T-cell (primary cell): ENCODE results near the gene TEDC2. TPM values are rescaled to one million over a fixed set of nuclear protein-coding genes. Genes with fewer than 3 reads are reported as not detected.

Source experiments
- ATAC-seq, 4 experiments: fragments of 200-7000 bp in 3 of 4; fragments of 150-1000 bp in 1 of 4; cut with Tn5 transposase; replicated peaks in 1 of 4; 1 replicate in 3 of 4; 2 replicates in 1 of 4; pipeline ENCODE4 v1.10.0; 2021; ENCODE audit warnings: moderate library complexity in 3 of 4, mild to moderate bottlenecking in 2 of 4, moderate number of reproducible peaks in 1 of 4
- CTCF ChIA-PET, 2 donors: fragments of 300-600 bp; sonication (Branson Sonifier 250); formaldehyde crosslinking; loops; one replicate each; lab custom pipeline; 2022; ENCODE audit warnings: antibody characterized with exemption in 2 of 2; lab: Charles Lee
- POLR2A ChIA-PET, 2 donors: fragments of 300-600 bp; sonication (Branson Sonifier 250); formaldehyde crosslinking; loops; one replicate each; lab custom pipeline; 2022; ENCODE audit warnings: antibody characterized with exemption in 2 of 2; lab: Charles Lee
- DNase-seq, 35 experiments: peaks; one replicate each; pipeline versions ENCODE4 v3.0.0 to v3.0.0-alpha.2; 2013 to 2023
- H3K27ac ChIP-seq: one replicate; pipeline ENCODE4 v1.5.1; 2013; ENCODE audit warnings: low read length
- H3K27me3 ChIP-seq, 2 experiments: replicated peaks in 1 of 2; 1 replicate in 1 of 2; 2 replicates in 1 of 2; pipeline versions ENCODE4 v1.6.1 to v1.7.0; 2013; ENCODE audit warnings: low read length in 1 of 2, mixed read lengths in 1 of 2; ENCODE audit not compliant: control insufficient read depth in 2 of 2, insufficient read depth in 2 of 2; ENCODE audit errors: extremely low read depth in 1 of 2
- H3K36me3 ChIP-seq, 2 donors: 1 replicate in 1 of 2; 2 replicates in 1 of 2; pipeline versions ENCODE4 v1.6.1 to v1.7.0; 2013; ENCODE audit warnings: low read length in 1 of 2; ENCODE audit not compliant: control insufficient read depth in 2 of 2, insufficient read depth in 1 of 2; ENCODE audit errors: extremely low read depth in 1 of 2
- H3K4me1 ChIP-seq, 2 experiments: 1 replicate in 1 of 2; 2 replicates in 1 of 2; pipeline versions ENCODE4 v1.6.1 to v1.7.0; 2013; ENCODE audit warnings: low read length in 2 of 2, mixed read lengths in 1 of 2; ENCODE audit not compliant: insufficient read depth in 2 of 2, control insufficient read depth in 1 of 2; ENCODE audit errors: extremely low read depth in 1 of 2
- H3K4me3 ChIP-seq, 2 donors: 1 replicate in 1 of 2; 2 replicates in 1 of 2; pipeline versions ENCODE4 v1.5.1 to v1.7.0; 2013; ENCODE audit warnings: mild to moderate bottlenecking in 2 of 2, low read length in 1 of 2, moderate library complexity in 1 of 2; ENCODE audit not compliant: control insufficient read depth in 1 of 2; ENCODE audit errors: extremely low read depth in 1 of 2
- H3K9me3 ChIP-seq: 2 replicates; pipeline ENCODE4 v1.7.0; 2013
- H3K27ac Mint-ChIP-seq, 2 donors: one replicate each; pipeline ENCODE4 v1.8.0; 2020 to 2021; ENCODE audit warnings: mild to moderate bottlenecking in 2 of 2, mixed read lengths in 2 of 2
- H3K27me3 Mint-ChIP-seq, 2 donors: one replicate each; pipeline ENCODE4 v1.8.0; 2021 to 2022; ENCODE audit warnings: mixed read lengths in 2 of 2
- H3K36me3 Mint-ChIP-seq: one replicate; pipeline ENCODE4 v1.8.0; 2021; ENCODE audit warnings: mixed read lengths
- H3K4me1 Mint-ChIP-seq, 3 donors: one replicate each; pipeline ENCODE4 v1.8.0; 2020 to 2022; ENCODE audit warnings: mixed read lengths in 3 of 3, mild to moderate bottlenecking in 1 of 3
- H3K4me3 Mint-ChIP-seq, 3 donors: one replicate each; pipeline ENCODE4 v1.8.0; 2020 to 2022; ENCODE audit warnings: mild to moderate bottlenecking in 3 of 3, mixed read lengths in 3 of 3, moderate library complexity in 3 of 3
- H3K9me3 Mint-ChIP-seq, 3 donors: one replicate each; pipeline ENCODE4 v1.8.0; 2020 to 2022; ENCODE audit warnings: mixed read lengths in 3 of 3
- WGBS: methylation state at CpG from one replicate; pipeline ENCODE4 v1.1.5; 2013; ENCODE audit warnings: missing lambda C conversion rate; ENCODE audit not compliant: insufficient coverage; 5-methylcytosine and 5-hydroxymethylcytosine counted together
- total RNA-seq, 35 experiments: library from RNA in 6 of 35; stranded (reverse) in 6 of 35; fragments of 120-200 nt in 1 of 35; gene quantifications; one replicate each; pipeline versions ENCODE4 v1.2.1 to v1.2.4 and lab custom pipeline; 2013 to 2026

Gene TEDC2
- total RNA-seq, 5 donors from 2014 or later (not counting 1 experiment from before 2014, with no cell fraction given): 0.85 to 1.8 (median 0.93) TPM

DNA sequence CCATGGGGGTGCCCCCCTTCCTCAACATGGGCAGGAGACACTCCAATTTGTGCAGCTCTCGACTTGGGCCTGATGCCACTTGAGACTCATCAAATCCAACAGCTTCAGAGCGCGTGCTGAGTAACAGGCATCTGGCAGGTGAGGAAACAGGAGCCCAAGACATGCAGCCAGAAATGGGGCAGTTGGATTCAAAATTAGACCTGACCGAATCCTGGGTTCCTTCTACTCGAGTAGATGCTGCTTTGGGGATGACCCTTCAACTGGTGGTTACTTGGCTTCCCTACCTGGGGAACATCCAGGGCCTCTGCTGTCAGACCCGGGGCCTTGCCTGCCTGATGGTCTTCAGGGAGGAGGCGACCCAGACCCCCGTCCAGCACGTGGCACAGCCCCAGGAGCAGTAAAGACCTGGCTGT lies 10.7 kb downstream of the TEDC2 start:
- Mint-ChIP-seq H3K4me1 (peaks cover 10 to 22% (median 11%) of the 10 kb centered on the region in 3 donors), H3K9me3 (no peaks in the 10 kb centered on the region), H3K27me3 (peaks cover 14 to 36% of the 10 kb centered on the region in 2 donors), H3K4me3 (peak overlapping the region in 1 of 3 donors; percentile 38), H3K36me3 (no peaks in the 10 kb centered on the region), H3K27ac (peak overlapping the region in 1 of 2 donors; percentile 5)
- H3K4me1 ChIP-seq: peaks cover 2 to 48% of the 10 kb centered on the region in 2 experiments
- WGBS: 54% methylated on average over 8 of the region's 9 CpGs
- H3K36me3 ChIP-seq: no peaks in the 10 kb centered on the region
- CTCF ChIA-PET: interaction anchor here in 1 of 2 donors (0.6 kb wide), 1 partner anchor 8 kb away, joined by 3 read pairs; no protein-coding TSS in a partner anchor
- no peak for DNase-seq
- H3K9me3 ChIP-seq: no peaks in the 10 kb centered on the region
- no peak overlapping the region for H3K4me3 ChIP-seq
- no peak overlapping the region for H3K27ac ChIP-seq
- H3K27me3 ChIP-seq: peaks cover 3 to 66% of the 10 kb centered on the region in 2 experiments
- no peak for ATAC-seq
- POLR2A ChIA-PET: no interaction called here

DNA sequence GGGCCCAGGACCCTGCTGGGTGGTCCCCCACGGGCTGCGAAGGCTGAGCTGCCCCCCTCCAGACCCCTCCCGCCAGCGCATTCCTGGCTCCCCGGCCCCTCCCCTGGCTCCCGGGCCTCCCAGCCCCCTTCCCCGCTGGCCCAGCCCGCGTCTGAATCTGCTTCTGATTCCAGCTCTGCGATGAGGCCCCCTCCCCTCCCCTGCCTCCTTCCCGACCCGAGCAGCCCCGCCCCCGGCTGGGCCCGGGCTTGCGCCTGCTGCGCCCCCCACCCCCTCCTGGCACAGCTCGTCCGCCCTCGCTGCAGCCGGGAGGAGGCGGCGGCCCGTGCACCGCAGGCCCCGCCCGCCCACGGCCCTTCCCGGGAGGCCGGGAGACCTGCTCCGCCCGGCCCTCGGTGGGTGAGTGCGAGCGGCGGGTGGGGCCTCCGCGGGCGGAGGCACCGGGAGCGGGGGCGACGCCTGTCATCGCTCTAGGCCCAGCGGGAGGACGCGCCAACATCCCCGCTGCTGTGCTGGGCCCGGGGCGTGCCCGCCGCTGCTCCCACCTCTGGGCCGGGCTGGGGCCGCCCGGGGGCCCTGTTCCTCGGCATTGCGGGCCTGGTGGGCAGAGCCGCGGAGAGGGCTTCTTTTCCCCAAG lies 11.2 kb downstream of the TEDC2 start, which contains the start of gene NTN3:
TSS of gene NTN3 (plus strand) at position 282 of the 637 bp plus-strand sequence. CDS start 405 bp downstream, outside the sequence.
- ATAC-seq: no peak
- Histone ChIP-seq H3K4me1 (peaks cover 2 to 53% of the 10 kb centered on the region in 2 experiments), H3K27ac (no peak within 1 kb of the TSS), H3K27me3 (peaks cover 3 to 63% of the 10 kb centered on the region in 2 experiments), H3K9me3 (no peaks in the 10 kb centered on the region), H3K36me3 (no peaks in the 10 kb centered on the region), H3K4me3 (peak within 1 kb of the TSS in 1 of 2 donors; percentile 5)
- Mint-ChIP-seq H3K4me1 (peaks cover 12 to 26% (median 13%) of the 10 kb centered on the region in 3 donors), H3K9me3 (no peaks in the 10 kb centered on the region), H3K36me3 (no peaks in the 10 kb centered on the region), H3K27me3 (peaks cover 14 to 36% of the 10 kb centered on the region in 2 donors), H3K27ac (peak within 1 kb of the TSS in 1 of 2 donors; percentile 5), H3K4me3 (peak within 1 kb of the TSS in 1 of 3 donors; percentile 50)
- under 1% methylated on average over 52 of the region's 59 CpGs for WGBS
- DNase-seq: peak in 1 of 35 experiments; percentile 23
- ChIA-PET CTCF (no interaction called here), POLR2A (no interaction called here)

DNA sequence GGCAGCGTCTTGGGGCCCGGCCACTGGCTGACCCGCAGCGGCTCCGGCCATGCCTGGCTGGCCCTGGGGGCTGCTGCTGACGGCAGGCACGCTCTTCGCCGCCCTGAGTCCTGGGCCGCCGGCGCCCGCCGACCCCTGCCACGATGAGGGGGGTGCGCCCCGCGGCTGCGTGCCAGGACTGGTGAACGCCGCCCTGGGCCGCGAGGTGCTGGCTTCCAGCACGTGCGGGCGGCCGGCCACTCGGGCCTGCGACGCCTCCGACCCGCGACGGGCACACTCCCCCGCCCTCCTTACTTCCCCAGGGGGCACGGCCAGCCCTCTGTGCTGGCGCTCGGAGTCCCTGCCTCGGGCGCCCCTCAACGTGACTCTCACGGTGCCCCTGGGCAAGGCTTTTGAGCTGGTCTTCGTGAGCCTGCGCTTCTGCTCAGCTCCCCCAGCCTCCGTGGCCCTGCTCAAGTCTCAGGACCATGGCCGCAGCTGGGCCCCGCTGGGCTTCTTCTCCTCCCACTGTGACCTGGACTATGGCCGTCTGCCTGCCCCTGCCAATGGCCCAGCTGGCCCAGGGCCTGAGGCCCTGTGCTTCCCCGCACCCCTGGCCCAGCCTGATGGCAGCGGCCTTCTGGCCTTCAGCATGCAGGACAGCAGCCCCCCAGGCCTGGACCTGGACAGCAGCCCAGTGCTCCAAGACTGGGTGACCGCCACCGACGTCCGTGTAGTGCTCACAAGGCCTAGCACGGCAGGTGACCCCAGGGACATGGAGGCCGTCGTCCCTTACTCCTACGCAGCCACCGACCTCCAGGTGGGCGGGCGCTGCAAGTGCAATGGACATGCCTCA lies 12.0 kb downstream of the TEDC2 start:
- ChIA-PET POLR2A (no interaction called here), CTCF (no interaction called here)
- peak overlapping the region in 1 of 2 donors; percentile 5 for H3K4me3 ChIP-seq
- H3K36me3 Mint-ChIP-seq: no peaks in the 10 kb centered on the region
- no peaks in the 10 kb centered on the region for H3K9me3 ChIP-seq
- WGBS: 37% methylated on average over 61 of the region's 61 CpGs
- H3K4me1 ChIP-seq: peaks cover 2 to 58% of the 10 kb centered on the region in 2 experiments
- peaks cover 3 to 58% of the 10 kb centered on the region in 2 experiments for H3K27me3 ChIP-seq
- no peak overlapping the region for H3K27ac Mint-ChIP-seq
- H3K36me3 ChIP-seq: no peaks in the 10 kb centered on the region
- peaks cover 17 to 32% (median 21%) of the 10 kb centered on the region in 3 donors for H3K4me1 Mint-ChIP-seq
- H3K27me3 Mint-ChIP-seq: peaks cover 14 to 36% of the 10 kb centered on the region in 2 donors
- no peak overlapping the region for H3K27ac ChIP-seq
- H3K9me3 Mint-ChIP-seq: no peaks in the 10 kb centered on the region
- DNase-seq (no peak), ATAC-seq (no peak)
- peak overlapping the region in 1 of 3 donors; percentile 50 for H3K4me3 Mint-ChIP-seq

DNA sequence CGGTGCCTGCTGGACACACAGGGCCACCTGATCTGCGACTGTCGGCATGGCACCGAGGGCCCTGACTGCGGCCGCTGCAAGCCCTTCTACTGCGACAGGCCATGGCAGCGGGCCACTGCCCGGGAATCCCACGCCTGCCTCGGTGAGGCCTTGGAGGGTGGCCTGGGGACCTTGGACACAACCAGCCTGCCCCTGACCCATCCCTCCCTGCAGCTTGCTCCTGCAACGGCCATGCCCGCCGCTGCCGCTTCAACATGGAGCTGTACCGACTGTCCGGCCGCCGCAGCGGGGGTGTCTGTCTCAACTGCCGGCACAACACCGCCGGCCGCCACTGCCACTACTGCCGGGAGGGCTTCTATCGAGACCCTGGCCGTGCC lies 12.6 kb downstream of the TEDC2 start:
- no peak for ATAC-seq
- H3K36me3 ChIP-seq: no peaks in the 10 kb centered on the region
- no peak overlapping the region for H3K27ac ChIP-seq
- Mint-ChIP-seq H3K36me3 (no peaks in the 10 kb centered on the region), H3K27me3 (peaks cover 14 to 32% of the 10 kb centered on the region in 2 donors), H3K27ac (no peak overlapping the region), H3K9me3 (no peaks in the 10 kb centered on the region), H3K4me1 (peaks cover 18 to 32% (median 24%) of the 10 kb centered on the region in 3 donors), H3K4me3 (peak overlapping the region in 1 of 3 donors; percentile 58)
- CTCF ChIA-PET: no interaction called here
- no peak overlapping the region for H3K4me3 ChIP-seq
- no peak for DNase-seq
- H3K4me1 ChIP-seq: peaks cover 2 to 55% of the 10 kb centered on the region in 2 experiments
- H3K27me3 ChIP-seq: peaks cover 3 to 52% of the 10 kb centered on the region in 2 experiments
- WGBS: 97% methylated on average over 26 of the region's 27 CpGs
- POLR2A ChIA-PET: no interaction called here
- H3K9me3 ChIP-seq: no peaks in the 10 kb centered on the region

DNA sequence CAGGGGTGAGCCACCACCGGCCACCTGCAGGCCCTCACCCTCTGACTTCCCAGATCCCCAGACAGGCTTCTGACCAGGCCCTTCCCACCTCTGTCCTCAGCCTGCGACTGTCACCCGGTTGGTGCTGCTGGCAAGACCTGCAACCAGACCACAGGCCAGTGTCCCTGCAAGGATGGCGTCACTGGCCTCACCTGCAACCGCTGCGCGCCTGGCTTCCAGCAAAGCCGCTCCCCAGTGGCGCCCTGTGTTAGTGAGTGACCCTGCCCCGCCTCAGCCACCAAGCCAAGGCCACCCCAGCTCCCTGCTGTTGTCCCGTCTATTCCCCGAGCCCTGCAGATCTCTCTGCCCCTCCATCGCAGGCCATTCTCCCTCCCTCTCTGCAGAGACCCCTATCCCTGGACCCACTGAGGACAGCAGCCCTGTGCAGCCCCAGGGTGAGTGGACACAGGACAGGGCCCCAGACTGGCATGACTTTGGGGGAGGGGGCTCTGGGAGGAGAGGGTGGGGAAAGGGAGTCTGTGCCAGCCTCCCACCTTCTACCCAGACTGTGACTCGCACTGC lies 13.1 kb downstream of the TEDC2 start:
- Mint-ChIP-seq H3K27ac (peak overlapping the region in 1 of 2 donors; percentile 23), H3K27me3 (peaks cover 14 to 32% of the 10 kb centered on the region in 2 donors), H3K4me3 (peak overlapping the region; percentile 58 to 68 (median 65)), H3K4me1 (peaks cover 23 to 32% (median 24%) of the 10 kb centered on the region in 3 donors), H3K9me3 (no peaks in the 10 kb centered on the region), H3K36me3 (no peaks in the 10 kb centered on the region)
- H3K4me3 ChIP-seq: no peak overlapping the region
- H3K36me3 ChIP-seq: no peaks in the 10 kb centered on the region
- CTCF ChIA-PET: no interaction called here
- H3K27me3 ChIP-seq: peaks cover 3 to 51% of the 10 kb centered on the region in 2 experiments
- H3K4me1 ChIP-seq: peaks cover 2 to 55% of the 10 kb centered on the region in 2 experiments
- WGBS: 96% methylated on average over 11 of the region's 14 CpGs
- no peaks in the 10 kb centered on the region for H3K9me3 ChIP-seq
- DNase-seq (no peak), ATAC-seq (no peak)
- H3K27ac ChIP-seq: no peak overlapping the region
- POLR2A ChIA-PET: no interaction called here

DNA sequence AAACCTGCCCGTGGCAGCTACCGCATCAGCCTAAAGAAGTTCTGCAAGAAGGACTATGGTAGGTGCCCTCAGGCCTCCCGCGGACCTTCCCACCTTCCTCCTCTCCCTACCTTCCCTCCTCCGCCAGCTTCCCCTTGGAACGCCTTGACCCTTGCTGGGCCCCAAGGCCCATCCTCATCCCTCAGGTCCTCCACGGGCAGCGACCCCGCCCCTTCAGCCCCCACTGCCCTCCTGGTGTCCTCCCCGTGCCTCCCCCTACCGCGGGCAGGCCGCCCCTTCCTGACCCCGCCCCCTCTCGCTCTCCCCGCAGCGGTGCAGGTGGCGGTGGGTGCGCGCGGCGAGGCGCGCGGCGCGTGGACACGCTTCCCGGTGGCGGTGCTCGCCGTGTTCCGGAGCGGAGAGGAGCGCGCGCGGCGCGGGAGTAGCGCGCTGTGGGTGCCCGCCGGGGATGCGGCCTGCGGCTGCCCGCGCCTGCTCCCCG lies 13.6 kb downstream of the TEDC2 start:
- Histone ChIP-seq H3K36me3 (no peaks in the 10 kb centered on the region), H3K4me3 (no peak overlapping the region), H3K9me3 (no peaks in the 10 kb centered on the region), H3K4me1 (peaks cover 2 to 50% of the 10 kb centered on the region in 2 experiments), H3K27me3 (peaks cover 3 to 46% of the 10 kb centered on the region in 2 experiments), H3K27ac (no peak overlapping the region)
- 3% methylated on average over 41 of the region's 49 CpGs for WGBS
- DNase-seq (peak in 6 of 35 experiments; percentile 16 to 45 (median 25)), ATAC-seq (peak; percentile 10 to 23 (median 16))
- Mint-ChIP-seq H3K4me1 (peaks cover 21 to 28% (median 24%) of the 10 kb centered on the region in 3 donors), H3K27me3 (peaks cover 12 to 29% of the 10 kb centered on the region in 2 donors), H3K4me3 (peak overlapping the region; percentile 58 to 68 (median 65)), H3K36me3 (no peaks in the 10 kb centered on the region), H3K9me3 (no peaks in the 10 kb centered on the region), H3K27ac (no peak overlapping the region)
- CTCF ChIA-PET: no interaction called here
- POLR2A ChIA-PET: no interaction called here
